GM12878 (cell line): ENCODE results near the gene GID4.

ENCODE experiments used
- BHLHE40 ChIP-seq, 2 experiments: fragments of 450-650 bp in 1 of 2; IDR thresholded peaks; 2 replicates each; pipeline ENCODE4 v1.6.1; 2011 to 2017; ENCODE audit warnings: low read depth in 2 of 2, borderline replicate concordance in 1 of 2, improper control_type of control experiment in 1 of 2, low read length in 1 of 2, mild to moderate bottlenecking in 1 of 2
- CBX5 ChIP-seq: sonication (generic); IDR thresholded peaks from 2 replicates; pipeline ENCODE4 v1.6.1; 2016; ENCODE audit warnings: low read depth, moderate library complexity, mild to moderate bottlenecking, inconsistent platforms
- CTCF ChIP-seq, 3 experiments: IDR thresholded peaks in 2 of 3; conservative IDR thresholded peaks in 1 of 3; 2 replicates each; pipeline ENCODE4 v1.5.1; 2011; ENCODE audit warnings: low read depth in 3 of 3, low read length in 3 of 3, mild to moderate bottlenecking in 3 of 3, control low read depth in 2 of 3, moderate library complexity in 2 of 3, inconsistent platforms in 1 of 3, mixed read lengths in 1 of 3; ENCODE audit not compliant: control insufficient read depth in 2 of 3, insufficient read depth in 1 of 3; ENCODE audit errors: extremely low read depth in 1 of 3
- JUNB ChIP-seq: IDR thresholded peaks from 2 replicates; pipeline ENCODE4 v1.6.1; 2016; ENCODE audit warnings: antibody characterized with exemption, mild to moderate bottlenecking
- JUND ChIP-seq: IDR thresholded peaks from 2 replicates; pipeline ENCODE4 v1.6.1; 2012; ENCODE audit warnings: low read depth, mild to moderate bottlenecking, low read length, improper control_type of control experiment, moderate library complexity
- KAT2A ChIP-seq: conservative IDR thresholded peaks from 2 replicates; pipeline ENCODE4 v1.6.1; 2011; ENCODE audit warnings: low read depth, low read length; ENCODE audit not compliant: control insufficient read depth
- NR2C2 ChIP-seq: IDR thresholded peaks from 2 replicates; pipeline ENCODE4 v1.6.1; 2011; ENCODE audit warnings: borderline replicate concordance, low read depth; ENCODE audit not compliant: control insufficient read depth, insufficient read length
- POLR2A ChIP-seq: IDR thresholded peaks from 2 replicates; pipeline ENCODE4 v1.6.1; 2011; ENCODE audit warnings: low read depth, mild to moderate bottlenecking, low read length
- POLR2AphosphoS5 ChIP-seq: IDR thresholded peaks from 2 replicates; pipeline ENCODE4 v1.6.1; 2011; ENCODE audit warnings: mild to moderate bottlenecking, low read length, inconsistent platforms
- RAD21 ChIP-seq: IDR thresholded peaks from 2 replicates; pipeline ENCODE4 v1.6.1; 2011; ENCODE audit warnings: mild to moderate bottlenecking, low read depth, low read length, moderate library complexity; ENCODE audit not compliant: insufficient read depth
- RELA ChIP-seq: fragments of 450-650 bp; IDR thresholded peaks from 2 replicates; pipeline ENCODE4 v1.8.0; 2014; ENCODE audit warnings: borderline replicate concordance; ENCODE audit not compliant: partially characterized antibody
- REST ChIP-seq: IDR thresholded peaks from 2 replicates; pipeline ENCODE4 v1.6.1; 2012; ENCODE audit warnings: mild to moderate bottlenecking, low read depth, low read length
- RUNX3 ChIP-seq: IDR thresholded peaks from 2 replicates; pipeline ENCODE4 v1.6.1; 2012; ENCODE audit warnings: low read length, inconsistent platforms
- ZNF592 ChIP-seq: fragments of 450-650 bp; IDR thresholded peaks from 2 replicates; pipeline ENCODE4 v1.6.1; 2017; ENCODE audit warnings: mild to moderate bottlenecking, moderate library complexity

- TF ChIP-seq CTCF (IDR thresholded peaks at IDR 0.05 in 2 of 3, conservative IDR thresholded peaks at IDR 0.05 in 1 of 3; ENCODE audit: control insufficient read depth in 2 of 3, extremely low read depth in 1 of 3, insufficient read depth in 1 of 3, low read depth in 3 of 3, low read length in 3 of 3), result no peak
- no peak for TF ChIP-seq POLR2AphosphoS5
- TF ChIP-seq POLR2A, result no peak
- TF ChIP-seq ZNF592, result no peak
- TF ChIP-seq JUNB, result no peak
- no peak for TF ChIP-seq BHLHE40 (IDR thresholded peaks at IDR 0.05; ENCODE audit: borderline replicate concordance in 1 of 2, low read depth in 2 of 2, low read length in 1 of 2)
- no peak for TF ChIP-seq KAT2A
- no peak for TF ChIP-seq REST
- no peak for TF ChIP-seq CBX5
- TF ChIP-seq RAD21, result no peak
- no peak for TF ChIP-seq JUND
- TF ChIP-seq RELA, result no peak
- no peak for TF ChIP-seq NR2C2
- no peak for TF ChIP-seq RUNX3
These were observed 29.9 kb downstream of the GID4 start for GRCh38 chr17:18069101-18069500.
